Measurements from ENCODE around the gene PLAAT2.

DNA sequence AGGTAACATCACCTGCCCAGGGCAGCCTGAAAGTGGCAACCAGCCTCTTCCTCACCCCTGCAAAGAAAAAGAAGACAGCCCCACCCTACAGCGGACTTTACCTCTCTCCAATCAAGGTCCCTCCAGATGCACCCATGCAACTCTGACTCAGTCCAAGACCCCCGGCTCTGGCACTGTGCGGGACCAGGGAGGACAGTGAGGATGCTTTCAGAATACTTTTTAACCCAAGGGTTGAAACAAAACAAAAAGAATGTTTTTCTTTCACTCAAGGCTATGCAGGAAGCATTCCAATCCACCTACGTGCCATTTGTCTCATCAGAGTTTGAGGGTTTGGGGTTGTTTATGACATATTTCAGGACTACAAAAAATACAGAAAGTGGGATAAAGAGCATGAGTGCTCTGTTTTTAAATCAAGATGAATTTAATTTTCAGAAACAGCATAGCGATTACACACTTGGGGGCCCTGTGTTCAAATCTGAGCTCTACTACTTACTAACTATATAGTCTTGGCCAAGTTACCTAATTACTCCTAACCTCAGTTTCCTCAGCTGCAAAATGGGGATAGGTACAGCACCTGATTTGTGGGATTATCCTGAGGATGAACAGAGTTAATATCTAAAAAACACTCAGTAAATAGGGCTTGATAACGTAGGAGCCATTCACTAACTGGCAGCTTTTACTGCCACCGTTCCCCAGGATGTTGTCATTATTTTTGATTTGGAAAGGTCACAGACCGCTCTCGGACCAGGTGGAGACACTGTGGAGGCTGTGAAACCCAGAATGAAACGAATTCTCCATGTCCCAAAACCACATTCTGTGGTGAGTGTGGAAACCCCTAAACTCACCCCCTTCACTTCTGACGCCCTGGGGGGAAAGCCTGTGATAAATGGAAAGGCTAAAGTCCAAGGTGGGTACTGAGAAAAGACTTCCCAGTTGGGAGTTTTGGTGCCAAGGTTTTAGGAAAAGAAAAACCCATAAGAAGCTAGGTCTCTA, 45.5 kb upstream of the PLAAT2 start:
- no peak for TF ChIP-seq CTCF (IDR thresholded peaks at IDR 0.05)
- TF ChIP-seq POLR2AphosphoS5 (IDR thresholded peaks at IDR 0.05) = no peak

Data from prostate gland (tissue), 2 donors.